Psoas muscle (tissue), 8 donors: Measurements from ENCODE around the gene IGF2BP3. TPM values are rescaled to one million over a fixed set of nuclear protein-coding genes. Genes with fewer than 3 reads are reported as not detected.
"Not testable (repeated sequence)": the region's sequence is repeated elsewhere in the genome, so short reads cannot be mapped to it uniquely, and the experiment has no call there.

Source experiments
- ATAC-seq, 4 donors: fragments of 200-7000 bp; cut with Tn5 transposase; one replicate each; pipeline ENCODE4 v1.9.1; 2020; ENCODE audit warnings: moderate library complexity in 3 of 4, mild to moderate bottlenecking in 2 of 4
- DNase-seq, 2 donors: peaks; one replicate each; pipeline ENCODE4 v3.0.0-alpha.2; 2020
- H3K27ac ChIP-seq: fragments of 200-600 bp; one replicate; pipeline ENCODE4 v1.8.0; 2022
- H3K27me3 ChIP-seq, 3 donors: fragments of 200-600 bp in 1 of 3; one replicate each; pipeline versions ENCODE4 v1.6.1 to v1.8.0; 2013 to 2022; ENCODE audit warnings: low read length in 2 of 3, mild to moderate bottlenecking in 2 of 3, moderate library complexity in 1 of 3; ENCODE audit not compliant: insufficient read depth in 3 of 3
- H3K36me3 ChIP-seq, 2 donors: fragments of 200-600 bp in 1 of 2; one replicate each; pipeline versions ENCODE4 v1.6.1 to v1.8.0; 2013 to 2022; ENCODE audit warnings: low read depth in 1 of 2, mild to moderate bottlenecking in 1 of 2, moderate library complexity in 1 of 2; ENCODE audit not compliant: insufficient read depth in 1 of 2
- H3K4me1 ChIP-seq: fragments of 200-600 bp; one replicate; pipeline ENCODE4 v1.8.0; 2022
- H3K4me3 ChIP-seq: fragments of 200-600 bp; one replicate; pipeline ENCODE4 v1.8.0; 2022; ENCODE audit warnings: mild to moderate bottlenecking
- H3K9me3 ChIP-seq: fragments of 200-600 bp; one replicate; pipeline ENCODE4 v1.8.0; 2022
- CTCF ChIP-seq: fragments of 200-600 bp; IDR thresholded peaks from one replicate; pipeline ENCODE4 v1.8.0; 2022; ENCODE audit warnings: antibody characterized with exemption
- WGBS, 3 donors: extraction: QIAGEN DNeasy Blood & Tissue Kit; methylation state at CpG; one replicate each; pipeline versions ENCODE4 v1.1.6 to v1.1.7; 2013; 5-methylcytosine and 5-hydroxymethylcytosine counted together
- intact Hi-C, 2 donors: fragments of 100-400 bp; cut with DNase I; formaldehyde crosslinking; loops; one replicate each; pipeline versions ENCODE4 v1.11.0 to v1.14.2; 2022
- polyA plus RNA-seq, 3 donors: library from polyadenylated mRNA; stranded (reverse); fragments of 200-250 nt; gene quantifications; one replicate each; pipeline ENCODE4 v1.2.3, GENCODE V29; 2013
- total RNA-seq, 4 donors: library from RNA; stranded (reverse); fragmentation: NEBNext Ultra II Directional in 2 of 4; extraction: Animal tissue kit (Norgen Biotek cat#: 25700) in 2 of 4; gene quantifications; one replicate each; pipeline versions ENCODE4 v1.2.1 to v1.2.4, GENCODE V29; 2021 to 2023
- donor health status: healthy with polysubstance abuse.
- donor health status: DM: no; HTN: no; CAD: no; lungs with moderate emphysema.
- donor health status: Bipolar disorder and iron deficiency.
- donor health status: healthy.
- donor health status: DM: yes; HTN: yes; CAD: no.
- donor health status: DM: no; HTN: no; CAD: no.
- donor health status: DM: no; HTN: no; CAD: no.
- donor health status: DM: yes; HTN: yes; CAD: no.

IGF2BP3 gene
- total and polyA plus RNA-seq, 7 donors: 0.03 to 0.73 (median 0.34) TPM

DNA sequence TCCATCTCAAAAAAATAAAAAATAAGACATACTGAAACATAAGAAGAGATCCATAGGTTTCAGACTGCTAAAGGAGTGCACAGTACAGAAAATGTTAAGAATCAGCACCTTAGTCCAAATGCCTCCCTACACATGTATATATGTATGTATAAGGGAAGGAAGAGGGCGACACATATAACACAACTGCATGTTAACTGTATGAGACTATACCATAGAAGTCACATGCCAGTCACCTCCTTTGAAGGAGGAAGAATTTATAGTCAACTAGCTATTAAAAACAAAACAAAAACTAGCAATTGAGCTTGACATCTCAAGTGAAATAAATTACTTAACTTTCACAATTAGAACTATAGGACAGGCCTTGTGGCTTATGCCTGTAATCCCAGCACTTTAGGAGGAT is 50.4 kb downstream of the IGF2BP3 start:
- Histone ChIP-seq H3K27me3 (no peaks in the 10 kb centered on the region), H3K4me1 (no peaks in the 10 kb centered on the region), H3K27ac (no peak overlapping the region), H3K4me3 (no peak overlapping the region), H3K9me3 (no peaks in the 10 kb centered on the region), H3K36me3 (no peaks in the 10 kb centered on the region)
- intact Hi-C loops: no loop called here
- WGBS, 3 donors: 97 to 100% (median 100%) methylated on average over 1 of the region's 1 CpG
- no peak for DNase-seq
- no peak for ATAC-seq
- TF ChIP-seq CTCF: no peak

DNA sequence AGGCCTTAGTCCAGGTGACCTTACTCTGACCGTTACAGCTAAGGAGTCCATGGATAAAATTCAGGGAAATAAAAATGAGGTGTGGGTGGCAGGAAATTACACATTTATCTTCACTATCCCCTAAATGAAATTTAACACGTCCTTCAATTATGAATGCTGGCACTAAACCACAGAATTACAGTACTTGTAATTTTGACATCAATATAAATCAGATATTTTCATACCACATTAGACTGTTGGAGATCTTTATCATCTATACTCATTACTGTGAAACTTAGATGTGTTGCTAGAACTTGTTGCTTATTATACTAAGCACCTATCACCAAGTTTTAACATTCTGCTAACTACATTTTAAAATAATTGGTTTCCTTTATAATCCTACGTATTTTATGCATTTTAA is 51.1 kb downstream of the IGF2BP3 start:
- WGBS, 3 donors: 53 to 67% (median 65%) methylated on average over 3 of the region's 3 CpGs
- ATAC-seq (no peak), DNase-seq (no peak)
- Histone ChIP-seq H3K9me3 (no peaks in the 10 kb centered on the region), H3K27me3 (no peaks in the 10 kb centered on the region), H3K36me3 (no peaks in the 10 kb centered on the region), H3K4me1 (no peaks in the 10 kb centered on the region), H3K4me3 (no peak overlapping the region), H3K27ac (no peak overlapping the region)
- intact Hi-C loops: no loop called here
- no peak for TF ChIP-seq CTCF

DNA sequence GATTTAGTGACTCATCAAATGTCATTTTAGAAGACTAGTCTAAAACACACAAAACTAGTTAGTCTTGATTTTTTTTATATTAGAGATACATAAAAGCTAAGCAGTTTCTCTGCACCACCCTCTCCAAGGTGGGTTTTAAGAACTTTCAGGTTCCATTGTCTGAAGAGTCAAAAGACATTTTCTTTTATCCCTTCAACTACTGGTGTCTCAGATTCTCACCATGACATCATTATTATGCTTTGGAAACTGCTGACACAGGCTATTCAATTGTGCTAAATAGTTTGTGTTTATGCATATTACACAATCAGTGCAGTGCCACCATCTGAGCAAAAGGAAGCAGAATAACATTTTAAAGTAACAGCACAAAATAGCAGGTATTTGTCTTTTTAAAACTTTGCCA is 52.2 kb downstream of the IGF2BP3 start:
- Histone ChIP-seq H3K9me3 (no peaks in the 10 kb centered on the region), H3K4me3 (no peak overlapping the region), H3K4me1 (no peaks in the 10 kb centered on the region), H3K36me3 (no peaks in the 10 kb centered on the region), H3K27me3 (no peaks in the 10 kb centered on the region), H3K27ac (no peak overlapping the region)
- intact Hi-C loops: no loop called here
- DNase-seq (no peak), ATAC-seq (no peak)
- TF ChIP-seq CTCF: no peak

- Histone ChIP-seq H3K36me3 (no peaks in the 10 kb centered on the region), H3K4me3 (no peak overlapping the region), H3K27me3 (no peaks in the 10 kb centered on the region), H3K9me3 (no peaks in the 10 kb centered on the region), H3K27ac (no peak overlapping the region), H3K4me1 (no peaks in the 10 kb centered on the region)
- no peak for TF ChIP-seq CTCF
- DNase-seq: no peak
- ATAC-seq: no peak
- intact Hi-C loops: no loop called here
- WGBS, 3 donors: 98 to 99% (median 98%) methylated on average over 37 of the region's 37 CpGs
These were observed 55.1 kb downstream of the IGF2BP3 start for GRCh38 chr7:23415198-23415597.

GRCh38 chr7:23410446-23411183 is 59.7 kb downstream of the IGF2BP3 start:
- no peak for DNase-seq
- H3K27me3 ChIP-seq: no peaks in the 10 kb centered on the region
- H3K27ac ChIP-seq: no peak overlapping the region
- no peaks in the 10 kb centered on the region for H3K9me3 ChIP-seq
- H3K4me3 ChIP-seq: no peak overlapping the region
- intact Hi-C loops: no loop called here
- H3K36me3 ChIP-seq: no peaks in the 10 kb centered on the region
- H3K4me1 ChIP-seq: no peaks in the 10 kb centered on the region
- TF ChIP-seq CTCF: no peak
- 81 to 83% (median 81%) methylated on average over 7 of the region's 7 CpGs for WGBS, 3 donors
- no peak for ATAC-seq

DNA sequence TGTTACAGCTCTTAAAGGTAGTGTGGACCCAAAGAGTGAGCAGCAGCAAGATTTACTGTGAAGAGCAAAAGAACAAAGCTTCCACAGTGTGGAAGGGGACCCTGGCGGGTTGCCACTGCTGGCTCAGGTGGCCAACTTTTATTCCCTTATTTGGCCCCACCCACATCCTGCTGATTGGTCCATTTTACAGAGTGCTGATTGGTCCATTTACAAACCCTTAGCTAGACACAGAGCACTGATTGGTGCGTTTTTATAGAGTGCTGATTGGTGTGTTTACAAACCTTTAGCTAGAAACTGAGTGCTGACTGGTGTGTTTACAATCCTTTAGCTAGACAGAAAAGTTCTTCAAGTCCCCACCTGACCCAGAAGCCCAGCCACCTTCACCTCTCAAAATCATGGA is 63.7 kb downstream of the IGF2BP3 start:
- H3K36me3 ChIP-seq, H3K4me3 ChIP-seq, ATAC-seq, H3K9me3 ChIP-seq, H3K27ac ChIP-seq, DNase-seq, H3K4me1 ChIP-seq, H3K27me3 ChIP-seq, intact Hi-C loops: not testable (repeated sequence)
- 93 to 98% (median 96%) methylated on average over 2 of the region's 2 CpGs for WGBS, 3 donors
